NCI-H2107 treated with DMSO at 0.1 percent for 48 hours (cell line): ENCODE data around the gene TBC1D24.

Experiments
- DNase-seq: peaks from one replicate; lab custom pipeline; 2025; ENCODE audit not compliant: unreplicated experiment; lab: John Stamatoyannopoulos, UW

Gene TBC1D24

GRCh38 chr16:2482708-2483534, 8.0 kb downstream of the TBC1D24 start:
- peak; percentile 83 for DNase-seq

- no peak for DNase-seq
These were observed 9.3 kb downstream of the TBC1D24 start for GRCh38 chr16:2483939-2484897.

- no peak for DNase-seq
These were observed 10.1 kb downstream of the TBC1D24 start for GRCh38 chr16:2484898-2485508.

GRCh38 chr16:2485811-2486507, 11.0 kb downstream of the TBC1D24 start:
- no peak for DNase-seq

GRCh38 chr16:2486645-2487516, 12.0 kb downstream of the TBC1D24 start:
- peak; percentile 58 for DNase-seq

GRCh38 chr16:2487517-2487842, 12.6 kb downstream of the TBC1D24 start:
- DNase-seq = no peak

GRCh38 chr16:2487903-2488531, 13.1 kb downstream of the TBC1D24 start:
- DNase-seq = no peak

- no peak for DNase-seq
These were observed 14.7 kb downstream of the TBC1D24 start for GRCh38 chr16:2489581-2489980.

- DNase-seq = peak; percentile 85
These were observed 15.5 kb downstream of the TBC1D24 start for GRCh38 chr16:2490190-2491105.

- no peak for DNase-seq
These were observed 17.4 kb downstream of the TBC1D24 start for GRCh38 chr16:2492292-2492691.

- DNase-seq = no peak
These were observed 18.7 kb downstream of the TBC1D24 start for GRCh38 chr16:2493605-2494004.

- DNase-seq = no peak
These were observed 19.7 kb downstream of the TBC1D24 start for GRCh38 chr16:2494616-2495015.

GRCh38 chr16:2495041-2495440, 20.1 kb downstream of the TBC1D24 start:
- no peak for DNase-seq

GRCh38 chr16:2496223-2497115, 21.5 kb downstream of the TBC1D24 start:
- no peak for DNase-seq

GRCh38 chr16:2497116-2497630, 22.2 kb downstream of the TBC1D24 start:
- peak; percentile 82 for DNase-seq

- peak; percentile 82 for DNase-seq
These were observed 23.0 kb downstream of the TBC1D24 start for GRCh38 chr16:2497695-2498484.
